ENCODE results near the gene GRB14. TPM values are rescaled to one million over a fixed set of nuclear protein-coding genes. Genes with fewer than 3 reads are reported as not detected.

Gene GRB14
- total RNA-seq, 1 donor from 2014 or later = 22.3 TPM

- TF ChIP-seq CTCF (conservative IDR thresholded peaks at IDR 0.05; ENCODE audit: low read depth, low read length) = no peak
- DNase-seq (ENCODE audit: low read depth) = peak; percentile 68
- H3K4me3 ChIP-seq (ENCODE audit: low read depth, low read length) = no peak overlapping the region
Measured at GRCh38 chr2:164523009-164523408, 98.3 kb downstream of the GRB14 start.

DNA sequence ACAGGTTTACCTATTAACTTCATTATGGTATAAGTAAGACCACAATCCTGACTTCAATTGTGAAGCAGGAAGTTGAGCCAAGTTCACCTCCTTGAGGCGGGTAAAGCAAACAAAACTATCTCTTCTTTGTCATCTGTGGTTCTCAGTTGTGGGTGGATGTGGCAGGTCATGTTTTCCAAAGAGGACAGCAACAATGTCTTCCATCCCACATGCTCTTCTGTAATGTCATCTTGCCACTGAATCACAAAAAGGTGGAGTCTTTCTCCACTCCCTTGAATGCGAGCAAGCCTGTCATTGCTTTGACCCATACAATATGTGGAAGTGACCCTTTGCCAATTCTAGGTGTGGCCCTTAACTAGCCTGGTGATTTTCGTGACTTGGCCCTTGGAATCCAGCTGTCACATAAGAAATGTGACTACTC is 98.7 kb downstream of the GRB14 start:
- DNase-seq (ENCODE audit: low read depth) = peak; percentile 22
- no peak for TF ChIP-seq CTCF (conservative IDR thresholded peaks at IDR 0.05; ENCODE audit: low read depth, low read length)
- H3K4me3 ChIP-seq (ENCODE audit: low read depth, low read length) = no peak overlapping the region

DNA sequence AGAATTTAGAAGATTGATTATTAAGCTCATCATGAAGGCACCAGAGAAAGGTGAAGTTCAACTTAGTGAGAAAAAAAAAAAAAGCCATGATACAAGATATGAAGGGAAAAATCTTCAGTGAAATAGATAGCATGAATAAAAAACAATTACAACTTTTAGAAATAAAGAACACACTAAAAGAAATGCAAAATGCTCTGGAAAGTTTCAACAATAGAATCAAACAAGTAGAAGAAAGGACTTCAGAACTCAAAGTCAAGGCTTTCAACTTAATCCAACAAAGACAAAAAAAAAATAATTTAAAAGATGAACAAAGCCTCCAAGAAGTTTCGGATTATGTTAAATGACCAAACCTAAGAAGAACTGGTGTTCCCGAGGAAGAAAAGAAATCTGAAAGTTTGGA is 105.5 kb downstream of the GRB14 start:
- DNase-seq (ENCODE audit: low read depth) = no peak
- TF ChIP-seq CTCF (conservative IDR thresholded peaks at IDR 0.05; ENCODE audit: low read depth, low read length) = no peak
- H3K4me3 ChIP-seq (ENCODE audit: low read depth, low read length) = no peak overlapping the region

GRCh38 chr2:164515030-164515429 is 106.3 kb downstream of the GRB14 start:
- no peak overlapping the region for H3K4me3 ChIP-seq (ENCODE audit: low read depth, low read length)
- no peak for TF ChIP-seq CTCF (conservative IDR thresholded peaks at IDR 0.05; ENCODE audit: low read depth, low read length)
- DNase-seq (ENCODE audit: low read depth) = no peak

GRCh38 chr2:164514491-164514890 is 106.8 kb downstream of the GRB14 start:
- DNase-seq (ENCODE audit: low read depth) = peak; percentile 30
- no peak for TF ChIP-seq CTCF (conservative IDR thresholded peaks at IDR 0.05; ENCODE audit: low read depth, low read length)

DNA sequence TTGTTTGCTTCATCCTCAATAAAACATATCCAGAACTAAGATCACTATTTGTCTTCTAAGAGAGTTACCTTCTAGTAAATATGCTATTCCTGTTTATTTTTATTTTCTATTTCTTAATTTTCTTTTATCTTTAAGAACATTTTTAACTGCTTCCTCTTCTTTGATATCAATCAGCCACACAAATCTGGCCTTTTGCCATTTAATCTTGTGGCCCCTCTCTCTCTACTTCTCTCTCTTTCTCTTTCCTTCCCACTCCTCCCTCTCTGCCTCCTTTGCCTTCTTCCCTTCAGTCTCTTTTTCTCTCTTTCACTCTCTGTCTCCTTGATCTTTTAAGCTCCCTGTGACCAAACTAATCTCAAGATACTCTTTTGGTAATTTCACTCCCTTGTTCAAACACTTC is 108.4 kb downstream of the GRB14 start:
- DNase-seq (ENCODE audit: low read depth) = no peak
- no peak overlapping the region for H3K4me3 ChIP-seq (ENCODE audit: low read depth, low read length)
- no peak for TF ChIP-seq CTCF (conservative IDR thresholded peaks at IDR 0.05; ENCODE audit: low read depth, low read length)

More at GRCh38 chr2:164514491-164514890, 106.8 kb downstream of the GRB14 start:
- no peak overlapping the region for H3K4me3 ChIP-seq (ENCODE audit: low read depth, low read length)

GRCh38 chr2:164511738-164512137 is 109.5 kb downstream of the GRB14 start:
- TF ChIP-seq CTCF (conservative IDR thresholded peaks at IDR 0.05; ENCODE audit: low read depth, low read length) = no peak
- no peak for DNase-seq (ENCODE audit: low read depth)
- H3K4me3 ChIP-seq (ENCODE audit: low read depth, low read length) = no peak overlapping the region
